HAP-1 (cell line): ENCODE measurements around the gene AS3MT.

ENCODE experiments used
- DNase-seq, 2 experiments: peaks; one replicate each; pipeline ENCODE4 v3.0.0-alpha.2; 2016 to 2020; ENCODE audit warnings: low spot score in 2 of 2
- H3K27me3 ChIP-seq: fragments of 250-450 bp; sonication (Bioruptor Pico); 2 replicates; pipeline ENCODE4 v1.5.1; 2020; ENCODE audit warnings: low read depth, mild to moderate bottlenecking, moderate library complexity
- H3K36me3 ChIP-seq: fragments of 250-450 bp; sonication (Bioruptor Pico); replicated peaks from 2 replicates; pipeline ENCODE4 v1.5.1; 2020; ENCODE audit warnings: mild to moderate bottlenecking
- H3K4me1 ChIP-seq: fragments of 250-450 bp; sonication (Bioruptor Pico); 2 replicates; pipeline ENCODE4 v1.5.1; 2020; ENCODE audit warnings: mild to moderate bottlenecking
- H3K4me3 ChIP-seq: fragments of 250-450 bp; sonication (Bioruptor Pico); 2 replicates; pipeline ENCODE4 v1.5.1; 2020; ENCODE audit warnings: mild to moderate bottlenecking, moderate library complexity
- H3K9me3 ChIP-seq: fragments of 250-450 bp; sonication (Bioruptor Pico); 2 replicates; pipeline ENCODE4 v1.5.1; 2020; ENCODE audit warnings: mild to moderate bottlenecking, moderate library complexity
- in situ Hi-C: fragments of 300-500 bp; cut with MboI; formaldehyde crosslinking; loops from 3 replicates; pipeline ENCODE4 v1.14.3; 2020; ENCODE audit warnings: low sequenced_read_pairs, inconsistent platforms, mixed read lengths

The AS3MT gene

GRCh38 chr10:102870221-102870620 lies 951 bp downstream of the AS3MT start:
- peak overlapping the region; percentile 25; the same call in 1 of the 2 replicates for H3K4me3 ChIP-seq
- in situ Hi-C loops = no loop called here
- H3K36me3 ChIP-seq = no peaks in the 10 kb centered on the region
- peaks cover 4% of the 10 kb centered on the region for H3K4me1 ChIP-seq
- no peak for DNase-seq
- no peaks in the 10 kb centered on the region for H3K9me3 ChIP-seq
- H3K27me3 ChIP-seq = no peaks in the 10 kb centered on the region

DNA sequence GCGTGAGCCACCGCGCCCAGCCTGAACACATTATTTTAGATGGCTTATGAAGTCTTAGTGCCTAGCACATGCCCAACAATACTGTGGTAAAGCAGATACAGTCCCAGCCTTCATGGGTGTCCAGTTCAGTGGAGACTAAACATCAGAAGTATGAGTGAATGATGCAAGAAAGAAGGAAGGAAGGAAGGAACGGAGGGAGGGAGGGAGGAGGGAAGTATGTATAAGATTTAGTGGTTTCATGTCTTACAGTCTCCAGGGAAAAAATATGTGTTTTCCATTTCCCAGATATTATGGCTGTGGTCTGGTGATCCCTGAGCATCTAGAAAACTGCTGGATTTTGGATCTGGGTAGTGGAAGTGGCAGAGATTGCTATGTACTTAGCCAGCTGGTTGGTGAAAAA lies 2.9 kb downstream of the AS3MT start:
- H3K27me3 ChIP-seq = no peaks in the 10 kb centered on the region
- H3K9me3 ChIP-seq = no peaks in the 10 kb centered on the region
- in situ Hi-C loops = no loop called here
- no peaks in the 10 kb centered on the region for H3K36me3 ChIP-seq
- no peak overlapping the region for H3K4me3 ChIP-seq
- DNase-seq = no peak
- H3K4me1 ChIP-seq = peaks cover 10% of the 10 kb centered on the region

DNA sequence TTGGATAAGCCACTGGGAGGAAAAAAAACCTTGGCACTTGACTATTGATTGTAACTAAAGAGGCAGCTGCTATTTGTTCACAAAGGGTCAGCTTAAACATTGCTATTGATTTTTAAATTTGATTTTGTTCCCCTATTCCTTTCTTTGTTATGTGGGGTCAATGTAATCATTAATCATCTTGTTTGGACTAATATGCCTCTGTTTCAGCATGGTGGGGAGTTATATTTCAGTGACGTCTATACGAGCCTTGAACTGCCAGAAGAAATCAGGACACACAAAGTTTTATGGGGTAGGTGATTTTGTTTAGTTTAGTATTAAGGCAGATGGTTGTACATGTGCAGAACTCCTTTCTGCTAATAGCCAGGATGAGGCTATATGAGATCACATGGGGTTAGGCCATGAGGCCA lies 7.5 kb downstream of the AS3MT start:
- H3K9me3 ChIP-seq = no peaks in the 10 kb centered on the region
- in situ Hi-C loops = no loop called here
- H3K4me1 ChIP-seq = peaks cover 6% of the 10 kb centered on the region
- peaks cover 8% of the 10 kb centered on the region for H3K36me3 ChIP-seq
- H3K4me3 ChIP-seq = no peak overlapping the region
- no peak for DNase-seq
- no peaks in the 10 kb centered on the region for H3K27me3 ChIP-seq

DNA sequence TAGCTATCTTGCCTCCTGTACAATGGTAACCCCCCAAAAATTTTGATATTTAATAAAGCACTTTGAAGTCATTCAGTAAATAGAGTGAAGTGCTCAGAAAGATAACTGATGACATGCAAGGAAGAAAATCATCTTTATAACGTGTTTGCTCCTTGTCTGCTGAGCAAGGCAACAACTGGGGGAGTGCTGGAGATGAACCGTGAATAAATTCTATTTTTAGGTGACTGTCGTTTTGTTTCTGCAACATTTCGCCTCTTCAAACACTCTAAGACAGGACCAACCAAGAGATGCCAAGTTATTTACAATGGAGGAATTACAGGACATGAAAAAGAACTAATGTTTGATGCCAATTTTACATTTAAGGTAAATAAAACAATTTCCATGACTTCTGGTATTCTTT lies 9.4 kb downstream of the AS3MT start:
- peaks cover 8% of the 10 kb centered on the region for H3K36me3 ChIP-seq
- no peaks in the 10 kb centered on the region for H3K9me3 ChIP-seq
- no peak for DNase-seq
- H3K27me3 ChIP-seq = no peaks in the 10 kb centered on the region
- in situ Hi-C loops = no loop called here
- H3K4me1 ChIP-seq = peaks cover 6% of the 10 kb centered on the region
- no peak overlapping the region for H3K4me3 ChIP-seq

- DNase-seq = no peak
- Histone ChIP-seq H3K4me1 (peaks cover 6% of the 10 kb centered on the region), H3K27me3 (no peaks in the 10 kb centered on the region), H3K4me3 (no peak overlapping the region), H3K36me3 (peaks cover 8% of the 10 kb centered on the region), H3K9me3 (no peaks in the 10 kb centered on the region)
- in situ Hi-C loops = no loop called here
Measured at GRCh38 chr10:102880256-102880655, 11.0 kb downstream of the AS3MT start.

GRCh38 chr10:102888048-102888447 lies 18.8 kb downstream of the AS3MT start:
- Histone ChIP-seq H3K27me3 (no peaks in the 10 kb centered on the region), H3K4me3 (no peak overlapping the region), H3K36me3 (peaks cover 3% of the 10 kb centered on the region; the same call in 1 of the 2 replicates), H3K4me1 (no peaks in the 10 kb centered on the region), H3K9me3 (no peaks in the 10 kb centered on the region)
- in situ Hi-C loops = no loop called here
- no peak for DNase-seq

DNA sequence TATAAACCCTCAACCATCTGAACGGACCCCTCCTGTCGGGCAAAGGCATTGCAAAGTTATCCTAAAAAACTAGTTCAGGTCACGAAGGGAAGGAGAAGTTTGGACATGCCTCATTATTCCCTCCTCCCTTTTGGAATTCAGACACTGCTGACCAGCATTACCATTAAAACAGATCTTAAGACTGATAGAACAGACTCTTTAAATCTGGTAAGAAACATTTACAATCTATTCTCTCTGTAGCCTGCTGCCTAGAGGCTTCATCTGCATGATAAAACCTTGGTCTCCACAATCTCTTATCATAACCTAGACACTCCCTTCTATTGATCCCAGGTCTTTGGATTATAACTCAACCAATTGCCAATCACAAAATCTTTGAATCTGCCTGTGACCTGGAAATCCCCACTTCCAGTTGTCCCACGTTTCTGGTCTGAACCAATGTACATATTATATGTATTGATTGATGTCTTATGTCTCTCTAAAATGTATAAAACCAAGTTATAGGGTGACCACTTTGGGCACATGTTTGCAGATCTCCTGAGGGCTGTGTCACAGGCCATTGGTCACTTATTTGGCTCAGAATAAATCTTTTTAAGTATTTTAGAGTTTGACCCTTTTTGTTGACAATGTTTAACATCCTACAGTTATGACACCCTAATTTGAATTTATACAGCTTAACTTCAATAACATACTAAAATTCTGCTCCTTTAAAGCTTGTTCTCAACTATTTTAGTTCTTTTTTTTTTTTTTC lies 25.4 kb downstream of the AS3MT start:
- no peaks in the 10 kb centered on the region for H3K36me3 ChIP-seq
- no peaks in the 10 kb centered on the region for H3K9me3 ChIP-seq
- in situ Hi-C loops = no loop called here
- no peaks in the 10 kb centered on the region for H3K27me3 ChIP-seq
- DNase-seq = peak; percentile 34 to 94
- no peak overlapping the region for H3K4me3 ChIP-seq
- peaks cover 14% of the 10 kb centered on the region for H3K4me1 ChIP-seq

- no peak for DNase-seq
- Histone ChIP-seq H3K9me3 (no peaks in the 10 kb centered on the region), H3K4me1 (0 out of 2 replicates have a peak, but pooled peaks cover 2% of the 10 kb centered on the region), H3K4me3 (no peak overlapping the region), H3K36me3 (no peaks in the 10 kb centered on the region; the same call in 1 of the 2 replicates), H3K27me3 (no peaks in the 10 kb centered on the region)
- in situ Hi-C loops = loop anchor here (5.0 kb wide), 1 partner anchor 63 kb away; the partner anchor contains the start of gene CYP17A1
Measured at GRCh38 chr10:102900006-102900405, 30.7 kb downstream of the AS3MT start.

- no peaks in the 10 kb centered on the region; the same call in 1 of the 2 replicates for H3K36me3 ChIP-seq
- in situ Hi-C loops = loop anchor here (5.0 kb wide), 1 partner anchor 67 kb away; the partner anchor contains the start of gene CYP17A1
- H3K9me3 ChIP-seq = no peaks in the 10 kb centered on the region
- no peaks in the 10 kb centered on the region for H3K27me3 ChIP-seq
- H3K4me1 ChIP-seq = no peaks in the 10 kb centered on the region
- DNase-seq = no peak
- no peak overlapping the region for H3K4me3 ChIP-seq
Measured at GRCh38 chr10:102904346-102904745, 35.1 kb downstream of the AS3MT start.

GRCh38 chr10:102906507-102906906 lies 37.2 kb downstream of the AS3MT start:
- H3K4me3 ChIP-seq = no peak overlapping the region
- DNase-seq = no peak
- H3K27me3 ChIP-seq = no peaks in the 10 kb centered on the region
- no peaks in the 10 kb centered on the region for H3K4me1 ChIP-seq
- no peaks in the 10 kb centered on the region for H3K36me3 ChIP-seq
- in situ Hi-C loops = no loop called here
- no peaks in the 10 kb centered on the region for H3K9me3 ChIP-seq

DNA sequence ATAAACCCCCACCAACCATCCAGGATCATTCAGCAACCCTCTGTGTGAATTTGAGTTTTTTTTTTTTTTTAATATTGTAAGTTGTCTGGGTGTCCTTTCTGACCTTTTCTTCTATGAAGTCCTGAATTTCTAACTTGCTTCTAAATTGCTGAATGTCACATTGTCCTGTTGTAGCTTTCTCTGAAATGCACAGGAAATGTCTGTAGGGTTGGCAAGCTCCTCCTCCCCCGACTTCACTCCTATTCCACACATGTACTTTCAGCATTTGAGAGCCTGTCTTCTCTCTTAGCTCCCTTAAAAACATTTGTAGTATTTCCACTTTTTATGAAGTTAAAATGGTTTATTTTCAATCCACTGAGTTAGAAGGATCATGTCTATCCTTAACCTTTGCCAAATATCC lies 45.5 kb downstream of the AS3MT start:
- Histone ChIP-seq H3K4me1 (peaks cover 12% of the 10 kb centered on the region; the same call in 1 of the 2 replicates), H3K27me3 (no peaks in the 10 kb centered on the region), H3K36me3 (no peaks in the 10 kb centered on the region), H3K9me3 (no peaks in the 10 kb centered on the region), H3K4me3 (no peak overlapping the region)
- no peak for DNase-seq
- in situ Hi-C loops = loop anchor here (10.0 kb wide), 2 partner anchors 140 to 330 kb away; partner anchors contain the start of gene RPEL1

DNA sequence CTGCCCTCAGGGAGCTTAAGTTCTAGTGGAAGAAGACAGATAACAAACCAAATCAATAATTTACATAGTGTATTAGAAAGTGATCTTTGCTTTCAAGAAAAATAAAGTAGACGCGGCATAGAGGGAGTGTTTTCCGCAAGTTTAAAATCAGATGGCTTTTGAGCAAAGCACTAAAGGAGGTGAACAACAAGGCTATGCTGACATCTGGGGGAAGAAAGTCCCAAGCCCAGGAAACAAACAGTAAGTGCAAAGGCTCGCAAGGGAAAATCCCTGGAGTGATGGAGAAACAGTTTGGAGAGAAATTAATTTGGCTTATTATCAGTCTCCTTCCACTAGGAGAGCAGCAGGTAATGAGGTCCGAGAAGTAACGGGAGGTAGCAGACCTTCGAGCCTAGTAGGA lies 46.9 kb downstream of the AS3MT start:
- Histone ChIP-seq H3K4me3 (no peak overlapping the region), H3K27me3 (no peaks in the 10 kb centered on the region), H3K9me3 (no peaks in the 10 kb centered on the region), H3K4me1 (peaks cover 17% of the 10 kb centered on the region), H3K36me3 (no peaks in the 10 kb centered on the region)
- in situ Hi-C loops = loop anchor here (10.0 kb wide), 2 partner anchors 139 to 329 kb away; partner anchors contain the start of gene RPEL1
- no peak for DNase-seq

GRCh38 chr10:102917314-102917961 lies 48.2 kb downstream of the AS3MT start:
- peak overlapping the region; percentile 98 for H3K4me3 ChIP-seq
- no peaks in the 10 kb centered on the region for H3K27me3 ChIP-seq
- DNase-seq = peak; percentile 79 to 88
- H3K4me1 ChIP-seq = peaks cover 26% of the 10 kb centered on the region
- in situ Hi-C loops = loop anchor here (10.0 kb wide), 2 partner anchors 137 to 327 kb away; partner anchors contain the start of gene RPEL1
- H3K9me3 ChIP-seq = no peaks in the 10 kb centered on the region
- no peaks in the 10 kb centered on the region for H3K36me3 ChIP-seq
